HCT116 (cell line): ENCODE data around the gene OPCML. TPM values are rescaled to one million over a fixed set of nuclear protein-coding genes. Genes with fewer than 3 reads are reported as not detected.

Source experiments
- ATAC-seq: fragments of 200-7000 bp; cut with Tn5 transposase; 2 replicates; pipeline ENCODE4 v1.9.1; 2020; ENCODE audit warnings: mild to moderate bottlenecking, moderate library complexity
- BruUV-seq: library from RNA; stranded (reverse); fragments of 400-500 nt; replicated peaks from 2 replicates; lab custom pipeline; 2021; lab: Mats Ljungman, UMichigan
- CTCF ChIA-PET: fragments of 300-600 bp; sonication (Branson Sonifier 250); formaldehyde crosslinking; loops from one replicate; lab custom pipeline; 2021; ENCODE audit warnings: antibody characterized with exemption; lab: Charles Lee
- POLR2A ChIA-PET: fragments of 300-600, 350-600 bp; sonication (Branson Sonifier 250); formaldehyde crosslinking; loops from one replicate; lab custom pipeline; 2021; ENCODE audit warnings: antibody characterized with exemption; lab: Charles Lee
- RAD21 ChIA-PET, 2 experiments: fragments of 300-600 bp; sonication (Branson Sonifier 250); formaldehyde crosslinking; loops; one replicate each; lab custom pipeline; 2023; ENCODE audit warnings: low total read pairs in 2 of 2; ENCODE audit not compliant: uncharacterized antibody in 2 of 2, unreplicated experiment in 2 of 2, low non-redundant PET in 1 of 2; lab: Charles Lee
- DNase-seq: peaks from one replicate; pipeline ENCODE4 v3.0.0-alpha.2; 2010; ENCODE audit warnings: low read depth, low spot score
- H2AFZ ChIP-seq: fragments of 200-600 bp; shearing (Covaris generic), sonication (generic); 2 replicates; pipeline ENCODE4 v1.6.1; 2017; ENCODE audit warnings: low read depth, mixed run types, mixed read lengths, antibody characterized with exemption, low read length; ENCODE audit not compliant: poor library complexity, severe bottlenecking
- H3K27ac ChIP-seq: 2 replicates; pipeline ENCODE4 v1.5.1; 2012; ENCODE audit warnings: low read depth, low read length
- H3K27me3 ChIP-seq: fragments of 200-600 bp; sonication (generic); 2 replicates; pipeline ENCODE4 v1.6.1; 2016; ENCODE audit warnings: mixed run types, low read length, mixed read lengths; ENCODE audit not compliant: insufficient read depth
- H3K36me3 ChIP-seq, 2 experiments: fragments of 200-500 bp in 1 of 2; fragments of 200-600 bp in 1 of 2; sonication (Bioruptor generic) in 1 of 2; sonication (generic) in 1 of 2; 2 replicates each; pipeline versions ENCODE4 v1.5.1 to v1.6.1; 2014 to 2016; ENCODE audit warnings: low read length in 2 of 2, inconsistent platforms in 1 of 2, mixed read lengths in 1 of 2, mixed run types in 1 of 2; ENCODE audit not compliant: insufficient read depth in 2 of 2, control insufficient read depth in 1 of 2
- H3K4me1 ChIP-seq, 2 experiments: fragments of 200-600 bp in 1 of 2; sonication (generic) in 1 of 2; 2 replicates each; pipeline versions ENCODE4 v1.5.1 to v1.6.1; 2012 to 2017; ENCODE audit warnings: low read length in 2 of 2, inconsistent platforms in 1 of 2, mild to moderate bottlenecking in 1 of 2, mixed read lengths in 1 of 2, mixed run types in 1 of 2, moderate library complexity in 1 of 2; ENCODE audit not compliant: insufficient read depth in 2 of 2, control insufficient read depth in 1 of 2
- H3K4me2 ChIP-seq: fragments of 200-600 bp; sonication (generic); 2 replicates; pipeline ENCODE4 v1.6.1; 2017; ENCODE audit warnings: mixed run types, low read length, mixed read lengths
- H3K4me3 ChIP-seq, 2 experiments: fragments of 200-600 bp in 1 of 2; sonication (generic) in 1 of 2; replicated peaks in 1 of 2; 2 replicates each; pipeline ENCODE4 v1.5.1; 2011 to 2016; ENCODE audit warnings: low read length in 2 of 2, control low read depth in 1 of 2, low read depth in 1 of 2, mild to moderate bottlenecking in 1 of 2, mixed read lengths in 1 of 2, mixed run types in 1 of 2
- H3K79me2 ChIP-seq: fragments of 200-600 bp; sonication (generic); 2 replicates; pipeline ENCODE4 v1.6.1; 2017; ENCODE audit warnings: mild to moderate bottlenecking, mixed run types, low read length, moderate library complexity, mixed read lengths; ENCODE audit not compliant: insufficient read depth
- H3K9ac ChIP-seq: fragments of 200-600 bp; sonication (generic); 2 replicates; pipeline ENCODE4 v1.6.1; 2016; ENCODE audit warnings: low read length, mixed read lengths
- H3K9me2 ChIP-seq: fragments of 200-600 bp; sonication (generic), shearing (Covaris generic); 2 replicates; pipeline ENCODE4 v1.6.1; 2017; ENCODE audit warnings: mixed run types, mild to moderate bottlenecking, moderate library complexity; ENCODE audit not compliant: insufficient read depth
- H3K9me3 ChIP-seq, 2 experiments: fragments of 200-500 bp in 1 of 2; fragments of 200-600 bp in 1 of 2; sonication (Bioruptor generic) in 1 of 2; sonication (generic) in 1 of 2; 2 replicates each; pipeline ENCODE4 v1.6.1; 2014 to 2017; ENCODE audit warnings: low read length in 2 of 2, mixed read lengths in 2 of 2, inconsistent platforms in 1 of 2, low read depth in 1 of 2, mild to moderate bottlenecking in 1 of 2, mixed run types in 1 of 2, moderate library complexity in 1 of 2; ENCODE audit not compliant: control insufficient read depth in 1 of 2, insufficient read depth in 1 of 2
- H4K20me1 ChIP-seq: fragments of 200-600 bp; sonication (generic), shearing (Covaris generic); 2 replicates; pipeline ENCODE4 v1.6.1; 2017; ENCODE audit warnings: mixed run types, mild to moderate bottlenecking, moderate library complexity; ENCODE audit not compliant: insufficient read depth
- CBX3 ChIP-seq: IDR thresholded peaks from 2 replicates; pipeline ENCODE4 v1.6.1; 2012; ENCODE audit warnings: low read depth
- ELF1 ChIP-seq: IDR thresholded peaks from 2 replicates; pipeline ENCODE4 v1.6.1; 2012; ENCODE audit warnings: low read depth, borderline replicate concordance
- EZH2phosphoT487 ChIP-seq: fragments of 200-600 bp; IDR thresholded peaks from 2 replicates; pipeline ENCODE4 v1.6.1; 2018; ENCODE audit warnings: antibody characterized with exemption, borderline replicate concordance
- JUND ChIP-seq: IDR thresholded peaks from 2 replicates; pipeline ENCODE4 v1.6.1; 2012
- REST ChIP-seq: IDR thresholded peaks from 2 replicates; pipeline ENCODE4 v1.6.1; 2012; ENCODE audit warnings: low read depth
- SRF ChIP-seq: IDR thresholded peaks from 2 replicates; pipeline ENCODE4 v1.6.1; 2012; ENCODE audit warnings: low read depth
- ZFX ChIP-seq: fragments of 450-650 bp; IDR thresholded peaks from 2 replicates; pipeline ENCODE4 v1.6.1; 2017
- ZNF274 ChIP-seq: fragments of 200-500 bp; sonication (Bioruptor generic); IDR thresholded peaks from 2 replicates; pipeline ENCODE4 v1.6.1; 2014; ENCODE audit warnings: mild to moderate bottlenecking, low read depth, low read length, inconsistent platforms
- intact Hi-C: fragments of 100-400 bp; cut with micrococcal nuclease; formaldehyde crosslinking; loops from 2 replicates; pipeline ENCODE4 v1.10.0; 2022
- total RNA-seq: library from RNA; stranded (reverse); gene quantifications from one replicate; pipeline ENCODE4 v1.2.1, GENCODE V29; 2021; ENCODE audit not compliant: unreplicated experiment
- TF ChIP-seq, protein P1 (sequence below): IDR thresholded peaks from 2 replicates; pipeline ENCODE4 v1.6.1; 2012

Gene OPCML
- total RNA-seq, 1 experiment from 2014 or later, result not detected

DNA sequence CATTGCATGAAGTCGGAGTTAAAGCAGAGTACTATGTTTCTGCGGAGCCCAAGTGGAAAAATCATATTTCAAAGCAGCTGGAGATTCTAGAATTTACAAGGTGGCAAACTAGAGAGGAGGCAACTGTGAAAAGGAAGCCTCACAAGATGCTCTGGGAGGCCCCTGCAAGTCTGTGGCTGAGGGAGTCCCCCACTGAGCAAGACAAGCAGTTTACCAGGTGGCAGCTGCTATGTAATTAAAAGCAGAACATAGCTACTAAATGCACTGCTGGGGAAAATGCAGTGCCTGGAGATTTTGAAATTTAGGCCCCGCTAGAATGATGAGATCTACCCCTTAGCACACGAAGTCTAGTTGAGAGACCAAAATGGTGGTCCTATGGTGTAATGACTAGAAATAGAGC, 728.0 kb downstream of the OPCML start (continued):
- TF ChIP-seq REST (no peak), EZH2phosphoT487 (no peak), ELF1 (no peak), ZFX (no peak), CBX3 (no peak), JUND (no peak)
- TF ChIP-seq, protein P1, sequence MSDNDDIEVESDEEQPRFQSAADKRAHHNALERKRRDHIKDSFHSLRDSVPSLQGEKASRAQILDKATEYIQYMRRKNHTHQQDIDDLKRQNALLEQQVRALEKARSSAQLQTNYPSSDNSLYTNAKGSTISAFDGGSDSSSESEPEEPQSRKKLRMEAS, result no peak

DNA sequence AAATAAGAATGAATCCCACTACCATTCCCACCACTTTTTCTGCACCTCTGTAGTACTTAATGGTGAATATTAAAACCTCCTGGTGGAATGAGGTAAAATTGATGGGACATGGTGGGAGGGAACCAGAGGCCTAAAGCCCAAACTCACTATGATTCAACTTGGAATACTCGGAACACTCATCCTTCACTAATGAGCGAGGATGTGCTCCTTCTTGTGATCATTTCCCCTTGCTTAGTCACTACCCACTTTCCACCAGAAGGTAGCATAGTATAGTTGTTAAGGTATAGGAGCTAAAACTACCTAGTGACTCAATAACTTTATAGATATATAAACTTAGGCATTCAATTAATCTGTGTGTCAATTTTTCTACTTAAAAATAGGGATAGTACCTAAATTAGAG, 728.9 kb downstream of the OPCML start:
- POLR2A ChIA-PET, result no interaction called here
- no peak overlapping the region for H3K9ac ChIP-seq
- no peaks in the 10 kb centered on the region for H3K4me1 ChIP-seq
- no peak overlapping the region for H3K27ac ChIP-seq
- no peaks in the 10 kb centered on the region for H3K36me3 ChIP-seq
- H4K20me1 ChIP-seq, result no peaks in the 10 kb centered on the region
- H3K9me2 ChIP-seq, result no peaks in the 10 kb centered on the region
- peaks cover 0 to 34% of the 10 kb centered on the region in 2 experiments; a peak in 2 of 4 replicates for H3K9me3 ChIP-seq
- H3K79me2 ChIP-seq, result no peaks in the 10 kb centered on the region
- H2AFZ ChIP-seq, result no peak overlapping the region
- ATAC-seq, result no peak
- DNase-seq, result no peak
- RAD21 ChIA-PET, result no interaction called here
- no peak overlapping the region for H3K4me3 ChIP-seq
- intact Hi-C loops, result no loop called here
- BruUV-seq, result no TSS peak
- H3K27me3 ChIP-seq, result no peaks in the 10 kb centered on the region
- H3K4me2 ChIP-seq, result no peak overlapping the region
- TF ChIP-seq ELF1, result no peak
- no peak for TF ChIP-seq SRF
- no peak for TF ChIP-seq CBX3
- TF ChIP-seq ZNF274, result no peak
- TF ChIP-seq JUND, result no peak
- CTCF ChIA-PET, result no interaction called here
